Ovary (tissue), 10 donors: ENCODE results near the gene STK38L. TPM values are rescaled to one million over a fixed set of nuclear protein-coding genes. Genes with fewer than 3 reads are reported as not detected.

Experiments used
- DNase-seq, 5 donors: peaks; one replicate each; pipeline ENCODE4 v3.0.0-alpha.2; 2019 to 2020
- H3K27ac ChIP-seq, 2 donors: fragments of 200-600 bp; one replicate each; pipeline versions ENCODE4 v1.5.1 to v1.8.0; 2019 to 2022
- H3K27me3 ChIP-seq: fragments of 200-600 bp; one replicate; pipeline ENCODE4 v1.8.0; 2022
- H3K36me3 ChIP-seq: fragments of 200-600 bp; sonication (generic); one replicate; pipeline ENCODE4 v1.5.1; 2019
- H3K4me1 ChIP-seq: one replicate; pipeline ENCODE4 v1.8.1; 2013; ENCODE audit warnings: mild to moderate bottlenecking, moderate library complexity; ENCODE audit not compliant: insufficient read depth
- H3K4me3 ChIP-seq: fragments of 200-600 bp; sonication (generic); one replicate; pipeline ENCODE4 v1.5.1; 2017
- H3K9me3 ChIP-seq, 2 donors: fragments of 200-600 bp in 1 of 2; sonication (generic) in 1 of 2; one replicate each; pipeline versions ENCODE4 v1.5.1 to v1.8.1; 2013 to 2019; ENCODE audit warnings: mild to moderate bottlenecking in 1 of 2, moderate library complexity in 1 of 2
- EP300 ChIP-seq: sonication (generic); formaldehyde crosslinking; IDR thresholded peaks from one replicate; pipeline ENCODE4 v1.6.1; 2017; ENCODE audit warnings: antibody characterized with exemption
- POLR2A ChIP-seq: fragments of 450-650 bp; IDR thresholded peaks from one replicate; pipeline ENCODE4 v1.6.1; 2017; ENCODE audit warnings: antibody characterized with exemption, mild to moderate bottlenecking, moderate library complexity
- WGBS, 3 donors: extraction: QIAGEN DNeasy Blood & Tissue Kit in 1 of 3; methylation state at CpG; one replicate each; pipeline versions ENCODE4 v1.1.5 to v1.1.7; 2013 to 2017; 5-methylcytosine and 5-hydroxymethylcytosine counted together
- intact Hi-C, 4 donors: fragments of 100-400 bp; cut with DNase I; formaldehyde crosslinking; loops; one replicate each; pipeline versions ENCODE4 v1.11.0 to v1.15.1; 2022 to 2023
- long read RNA-seq, 3 donors: library from polyadenylated mRNA in 2 of 3; unstranded in 2 of 3; transcript quantifications; one replicate each; pipeline ENCODE4 v2.0.0 and lab custom pipeline, GENCODE V29; 2021 to 2026
- polyA plus RNA-seq, 2 donors: library from polyadenylated mRNA; stranded (reverse); fragments of 200-250 nt in 1 of 2; fragments of 350-450 nt in 1 of 2; fragmentation: Illumina TruSeq in 1 of 2; extraction: RNeasy Lipid Tissue Mini Kit (QIAGEN cat#74804) in 1 of 2; gene quantifications; one replicate each; pipeline ENCODE4 v1.2.3, GENCODE V29; 2013 to 2014
- total RNA-seq, 7 donors: library from RNA; depleted of rRNA in 2 of 7; stranded (reverse); fragments of >200 nt in 2 of 7; fragmentation: NEBNext Ultra II Directional in 3 of 7; extraction: Animal tissue kit (Norgen Biotek cat#: 25700) in 3 of 7; gene quantifications; one replicate each; pipeline versions ENCODE4 v1.1.0 to v1.2.4, GENCODE V29; 2016 to 2023
- TF ChIP-seq, protein P1 (sequence below), 3 donors: fragments of 450-650 bp in 2 of 3; fragments of 200-600 bp in 1 of 3; IDR thresholded peaks; one replicate each; pipeline versions ENCODE4 v1.5.1 to v1.8.0; 2016 to 2022; ENCODE audit warnings: antibody characterized with exemption in 3 of 3, mild to moderate bottlenecking in 1 of 3
- donor health status: DM: no; HTN: no; CAD: no; lungs with moderate emphysema.
- donor health status: DM: no; HTN: no; CAD: no.
- donor health status: Bipolar disorder and iron deficiency.
- donor health status: DM: yes; HTN: yes; CAD: no.
- donor health status: DM: no; HTN: no; CAD: no.
- donor health status: DM: yes; HTN: yes; CAD: no.

Gene STK38L
- total RNA-seq (10 to 100 TPM; 13.4 to 23.6 (median 16.8) TPM), polyA plus RNA-seq (10 to 100 TPM in 1 of 2 donors, 1 to 10 TPM in 1; 7.4 to 24.7 TPM)
- long read RNA-seq, donor 1, full-length matches to known transcripts = 4 of 6 reads
- long read RNA-seq, donor 1, partial matches to known transcripts = 0 of 6 reads
- long read RNA-seq, donor 1, other reads (novel, unspliced or antisense) = 2 of 6 reads
- long read RNA-seq, donor 2, full-length matches to known transcripts = 3 of 3 reads
- long read RNA-seq, donor 2, partial matches to known transcripts = 0 of 3 reads
- long read RNA-seq, donor 2, other reads (novel, unspliced or antisense) = 0 of 3 reads
- long read RNA-seq, donor 3, full-length matches to known transcripts = 22 of 29 reads
- long read RNA-seq, donor 3, partial matches to known transcripts = 2 of 29 reads
- long read RNA-seq, donor 3, other reads (novel, unspliced or antisense) = 5 of 29 reads

DNA sequence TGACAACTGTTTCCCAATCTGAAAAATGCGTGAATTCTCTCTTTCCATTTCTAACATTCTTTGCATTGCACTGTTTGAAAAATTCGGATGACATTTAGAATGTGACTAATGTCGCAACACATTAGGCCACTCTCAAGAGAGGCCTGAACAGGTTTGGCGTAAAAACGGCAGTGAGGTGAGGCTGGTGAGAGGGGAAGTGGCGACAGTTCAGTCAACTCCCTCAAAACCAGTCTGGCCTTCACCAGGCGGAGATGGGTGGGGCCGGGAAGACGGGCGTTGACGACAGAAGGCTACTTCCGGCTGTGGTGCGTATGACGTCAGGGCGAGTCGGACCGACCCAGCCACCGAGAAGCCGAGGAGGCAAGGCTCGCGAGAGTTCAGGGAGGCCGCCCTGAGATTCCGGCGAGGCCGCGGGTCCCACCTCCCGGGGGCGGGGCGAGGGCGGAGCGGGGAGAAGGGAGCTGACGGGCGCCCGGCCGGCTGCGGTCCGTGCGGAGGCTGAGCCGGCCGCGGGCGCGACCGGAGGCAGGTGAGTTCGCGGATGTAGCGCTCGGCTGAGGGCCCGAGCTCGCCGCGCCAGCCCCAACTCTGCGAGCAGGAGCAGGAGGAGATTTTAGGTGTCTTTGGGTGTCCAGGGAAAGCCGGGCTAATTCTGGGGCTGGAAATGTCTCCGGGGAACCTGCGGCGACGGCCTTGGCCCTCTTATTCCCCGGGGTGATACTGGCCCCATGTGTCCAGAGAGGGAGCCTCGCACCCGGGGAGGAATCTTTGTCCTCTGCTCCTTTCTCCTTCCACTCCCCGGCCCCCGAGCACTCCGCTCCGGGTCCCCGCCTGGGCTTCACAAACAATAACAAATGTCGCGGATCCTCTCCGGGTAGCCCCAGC is at the start of gene STK38L:
STK38L (plus strand) TSS at position 483 of the 885 bp plus-strand sequence. CDS start 53,435 bp downstream, outside the sequence.
- intact Hi-C loops = loop anchor here in 1 of 4 donors (10.0 kb wide), 1 partner anchor 229 kb away; the partner anchor contains the start of gene TM7SF3
- H3K4me3 ChIP-seq = peak within 1 kb of the TSS; percentile 86
- WGBS, 3 donors = 6% methylated on average over 69 of the region's 69 CpGs

DNA sequence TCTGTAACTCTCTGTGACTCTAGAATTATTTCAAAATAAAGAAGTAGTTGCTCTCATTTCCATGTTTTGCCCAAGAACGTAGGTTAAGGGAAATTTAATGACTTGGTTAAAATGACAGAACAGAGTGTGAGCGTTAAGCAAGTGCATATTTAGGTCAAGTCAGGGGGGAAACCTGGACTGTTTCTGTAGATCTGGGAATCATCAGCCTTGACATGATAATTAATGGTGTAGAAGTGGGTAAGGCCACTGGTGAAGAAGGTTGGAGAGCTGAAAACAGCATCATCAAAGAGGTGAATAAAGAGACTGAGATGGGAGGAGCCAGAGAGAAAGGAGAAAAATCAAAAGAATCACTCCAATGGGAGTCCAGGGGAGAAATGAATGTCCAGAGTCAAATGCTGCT is 49.4 kb upstream of the STK38L start:
- no peak overlapping the region for H3K27ac ChIP-seq
- intact Hi-C loops = no loop called here
- H3K9me3 ChIP-seq = no peaks in the 10 kb centered on the region
- H3K27me3 ChIP-seq = no peaks in the 10 kb centered on the region
- no peak overlapping the region for H3K4me3 ChIP-seq
- DNase-seq = no peak
- peaks cover 2% of the 10 kb centered on the region for H3K4me1 ChIP-seq
- no peaks in the 10 kb centered on the region for H3K36me3 ChIP-seq
- WGBS, 3 donors = 59 to 91% (median 82%) methylated on average over 2 of the region's 2 CpGs
- TF ChIP-seq, protein P1, sequence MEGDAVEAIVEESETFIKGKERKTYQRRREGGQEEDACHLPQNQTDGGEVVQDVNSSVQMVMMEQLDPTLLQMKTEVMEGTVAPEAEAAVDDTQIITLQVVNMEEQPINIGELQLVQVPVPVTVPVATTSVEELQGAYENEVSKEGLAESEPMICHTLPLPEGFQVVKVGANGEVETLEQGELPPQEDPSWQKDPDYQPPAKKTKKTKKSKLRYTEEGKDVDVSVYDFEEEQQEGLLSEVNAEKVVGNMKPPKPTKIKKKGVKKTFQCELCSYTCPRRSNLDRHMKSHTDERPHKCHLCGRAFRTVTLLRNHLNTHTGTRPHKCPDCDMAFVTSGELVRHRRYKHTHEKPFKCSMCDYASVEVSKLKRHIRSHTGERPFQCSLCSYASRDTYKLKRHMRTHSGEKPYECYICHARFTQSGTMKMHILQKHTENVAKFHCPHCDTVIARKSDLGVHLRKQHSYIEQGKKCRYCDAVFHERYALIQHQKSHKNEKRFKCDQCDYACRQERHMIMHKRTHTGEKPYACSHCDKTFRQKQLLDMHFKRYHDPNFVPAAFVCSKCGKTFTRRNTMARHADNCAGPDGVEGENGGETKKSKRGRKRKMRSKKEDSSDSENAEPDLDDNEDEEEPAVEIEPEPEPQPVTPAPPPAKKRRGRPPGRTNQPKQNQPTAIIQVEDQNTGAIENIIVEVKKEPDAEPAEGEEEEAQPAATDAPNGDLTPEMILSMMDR (IDR thresholded peaks at IDR 0.05) = no peak
- TF ChIP-seq POLR2A (no peak), EP300 (no peak)

More for the DNA sequence above, at the start of gene STK38L:
- Histone ChIP-seq H3K27ac (peak within 1 kb of the TSS in 1 of 2 donors; percentile 69), H3K36me3 (no peaks in the 10 kb centered on the region), H3K27me3 (no peaks in the 10 kb centered on the region), H3K4me1 (peaks cover 3% of the 10 kb centered on the region), H3K9me3 (no peaks in the 10 kb centered on the region)
- TF ChIP-seq POLR2A (peak; percentile 84), EP300 (no peak)
- peak; percentile 95 to 98 (median 97) for DNase-seq

DNA sequence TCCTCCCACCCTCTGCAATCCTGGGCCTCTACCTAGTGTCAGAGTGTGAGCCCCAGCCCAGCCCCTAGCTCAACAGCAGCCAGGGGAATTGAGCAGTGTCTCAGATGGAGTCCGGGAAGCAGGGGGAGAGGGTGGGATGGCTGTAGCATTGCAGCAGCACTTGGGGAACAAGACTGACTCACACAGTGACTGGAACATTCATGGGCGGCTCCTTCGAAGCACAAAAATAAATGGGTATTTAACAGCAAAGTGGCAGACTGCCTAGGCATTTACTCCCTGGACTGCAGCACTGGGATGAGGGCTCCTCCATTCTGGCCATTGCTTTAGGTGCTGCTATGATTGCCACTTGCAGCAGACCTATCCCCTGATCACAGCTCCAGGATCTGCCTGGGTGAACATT is 46.0 kb upstream of the STK38L start:
- TF ChIP-seq POLR2A (no peak), EP300 (no peak)
- TF ChIP-seq, protein P1 (IDR thresholded peaks at IDR 0.05) = no peak
- Histone ChIP-seq H3K9me3 (no peaks in the 10 kb centered on the region), H3K4me1 (no peaks in the 10 kb centered on the region), H3K27ac (no peak overlapping the region), H3K4me3 (no peak overlapping the region), H3K36me3 (no peaks in the 10 kb centered on the region), H3K27me3 (no peaks in the 10 kb centered on the region)
- WGBS, 3 donors = 64 to 87% (median 81%) methylated on average over 3 of the region's 3 CpGs
- DNase-seq = no peak
- intact Hi-C loops = no loop called here

DNA sequence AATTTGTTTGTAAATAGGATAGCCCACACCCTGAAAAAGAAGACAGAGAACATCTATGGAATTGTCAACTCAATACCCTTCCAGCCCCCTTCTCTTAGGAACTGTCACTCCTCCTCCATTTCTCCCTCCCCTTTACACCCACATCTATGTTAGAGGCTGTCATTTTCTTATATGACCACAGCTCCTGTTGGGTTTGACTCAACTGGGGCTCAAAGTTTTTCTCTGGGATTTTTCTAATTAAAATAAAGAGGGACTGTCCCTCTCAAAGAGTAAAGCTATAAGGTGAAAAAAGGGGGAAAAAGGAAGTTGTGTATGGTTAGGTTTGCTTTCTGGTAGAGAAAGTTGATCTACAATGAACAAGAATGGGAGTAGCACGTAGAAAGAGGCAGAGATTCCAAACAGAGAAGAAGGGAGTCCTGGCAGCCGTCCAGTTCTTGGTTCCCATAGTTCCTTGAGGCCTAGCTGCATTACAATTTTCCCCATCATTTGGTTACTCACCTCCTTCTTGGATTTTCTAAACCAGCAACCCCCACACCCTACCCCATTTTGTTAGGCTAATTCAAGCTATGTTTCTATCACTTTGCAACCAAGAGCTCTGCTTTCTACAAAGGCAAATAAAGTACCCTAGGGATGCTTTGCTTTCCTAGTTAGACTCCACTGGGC is 44.3 kb upstream of the STK38L start:
- TF ChIP-seq EP300 (no peak), POLR2A (no peak)
- TF ChIP-seq, protein P1 (IDR thresholded peaks at IDR 0.05) = no peak
- 59 to 79% (median 70%) methylated on average over 2 of the region's 2 CpGs for WGBS, 3 donors
- H3K27me3 ChIP-seq = no peaks in the 10 kb centered on the region
- H3K27ac ChIP-seq = no peak overlapping the region
- H3K9me3 ChIP-seq = no peaks in the 10 kb centered on the region
- H3K4me3 ChIP-seq = no peak overlapping the region
- intact Hi-C loops = no loop called here
- no peaks in the 10 kb centered on the region for H3K36me3 ChIP-seq
- no peak for DNase-seq
- no peaks in the 10 kb centered on the region for H3K4me1 ChIP-seq
